GM12878 (cell line): ENCODE measurements around the gene SLC22A31. TPM values are rescaled to one million over a fixed set of nuclear protein-coding genes. Genes with fewer than 3 reads are reported as not detected.

Experiments
- ATAC-seq: fragments of 200-7000 bp; cut with Tn5 transposase; 3 replicates; pipeline ENCODE4 v1.9.1; 2020; ENCODE audit warnings: mild to moderate bottlenecking, moderate library complexity
- BruUV-seq: library from RNA; stranded (reverse); fragments of 400-500 nt; replicated peaks from 2 replicates; lab custom pipeline; 2021; lab: Mats Ljungman, UMichigan
- CTCF ChIA-PET: fragments of 300-600 bp; sonication (Branson Sonifier 250); formaldehyde crosslinking; extraction: SDS; loops from one replicate; lab custom pipeline; 2021; ENCODE audit warnings: inconsistent platforms; lab: Yijun Ruan, JAX
- POLR2A ChIA-PET: fragments of 350-600 bp; formaldehyde crosslinking; extraction: SDS; loops from one replicate; lab custom pipeline; 2021; ENCODE audit warnings: inconsistent platforms; lab: Charles Lee
- RAD21 ChIA-PET: fragments of 300-600 bp; sonication (Branson Sonifier 250); formaldehyde crosslinking; loops from one replicate; lab custom pipeline; 2023; ENCODE audit warnings: antibody characterized with exemption; ENCODE audit not compliant: unreplicated experiment; lab: Charles Lee
- SMC1A ChIA-PET: fragments of 300-600 bp; sonication (Branson Sonifier 250); formaldehyde crosslinking; loops from one replicate; lab custom pipeline; 2023; ENCODE audit not compliant: unreplicated experiment, uncharacterized antibody; lab: Charles Lee
- DNase-seq: peaks from one replicate; pipeline ENCODE4 v3.0.0-alpha.2; 2011; ENCODE audit warnings: low read depth, low spot score
- FAIRE-seq: peaks from 3 replicates; lab custom pipeline; 2011; peaks lifted over from hg19 to GRCh38; lab: Jason Lieb, UNC
- H2AFZ ChIP-seq: 2 replicates; pipeline ENCODE4 v1.6.0; 2011; ENCODE audit warnings: low read depth, low read length, control low read depth; ENCODE audit not compliant: control insufficient read depth
- H3K27ac ChIP-seq: 2 replicates; pipeline ENCODE4 v1.5.1; 2011; ENCODE audit warnings: control low read depth; ENCODE audit not compliant: control insufficient read depth, insufficient read depth
- H3K27me3 ChIP-seq, 2 experiments: replicated peaks in 1 of 2; 2 replicates each; pipeline versions ENCODE4 v1.6.0 to v1.6.1; 2011; ENCODE audit warnings: low read length in 1 of 2; ENCODE audit not compliant: control insufficient read depth in 2 of 2, insufficient read depth in 2 of 2
- H3K36me3 ChIP-seq, 2 experiments: 2 replicates each; pipeline ENCODE4 v1.5.1; 2011; ENCODE audit warnings: low read length in 1 of 2; ENCODE audit not compliant: control insufficient read depth in 2 of 2, insufficient read depth in 2 of 2
- H3K4me1 ChIP-seq: 2 replicates; pipeline ENCODE4 v1.6.1; 2011; ENCODE audit warnings: mild to moderate bottlenecking, low read length, moderate library complexity, mixed read lengths; ENCODE audit not compliant: control insufficient read depth, insufficient read depth
- H3K4me2 ChIP-seq: 2 replicates; pipeline ENCODE4 v1.6.0; 2011; ENCODE audit warnings: control low read depth; ENCODE audit not compliant: control insufficient read depth, insufficient read depth
- H3K4me3 ChIP-seq: fragments of 200-600 bp; sonication (generic); 2 replicates; pipeline ENCODE4 v1.5.1; 2016
- H3K79me2 ChIP-seq: 2 replicates; pipeline ENCODE4 v1.6.0; 2011; ENCODE audit warnings: low read length; ENCODE audit not compliant: control insufficient read depth, insufficient read depth
- H3K9ac ChIP-seq: 2 replicates; pipeline ENCODE4 v1.8.0; 2011; ENCODE audit warnings: low read length, control low read depth, mixed read lengths; ENCODE audit not compliant: control insufficient read depth, insufficient read depth
- H3K9me3 ChIP-seq: replicated peaks from 3 replicates; pipeline ENCODE4 v1.5.1; 2011; ENCODE audit warnings: mild to moderate bottlenecking, low read length; ENCODE audit not compliant: control insufficient read depth, insufficient read depth
- H4K20me1 ChIP-seq: 2 replicates; pipeline ENCODE4 v1.6.0; 2011; ENCODE audit not compliant: control insufficient read depth, insufficient read depth
- BMI1 ChIP-seq: fragments of 450-650 bp; IDR thresholded peaks from 2 replicates; pipeline ENCODE4 v1.6.1; 2016; ENCODE audit warnings: mild to moderate bottlenecking, moderate library complexity, borderline replicate concordance
- CBX5 ChIP-seq: sonication (generic); IDR thresholded peaks from 2 replicates; pipeline ENCODE4 v1.6.1; 2016; ENCODE audit warnings: low read depth, moderate library complexity, mild to moderate bottlenecking, inconsistent platforms
- E2F4 ChIP-seq: IDR thresholded peaks from 2 replicates; pipeline ENCODE4 v1.6.1; 2012; ENCODE audit warnings: low read depth, low read length, improper control_type of control experiment
- HDGF ChIP-seq: fragments of 450-650 bp; IDR thresholded peaks from 2 replicates; pipeline ENCODE4 v1.6.1; 2016; ENCODE audit warnings: antibody characterized with exemption
- NFYA ChIP-seq: IDR thresholded peaks from 2 replicates; pipeline ENCODE4 v1.6.1; 2011; ENCODE audit warnings: low read depth, mild to moderate bottlenecking, low read length, improper control_type of control experiment, borderline replicate concordance
- POLR2AphosphoS5 ChIP-seq: IDR thresholded peaks from 2 replicates; pipeline ENCODE4 v1.6.1; 2011; ENCODE audit warnings: mild to moderate bottlenecking, low read length, inconsistent platforms
- SIN3A ChIP-seq: IDR thresholded peaks from 2 replicates; pipeline ENCODE4 v1.6.1; 2012; ENCODE audit warnings: low read depth, low read length, improper control_type of control experiment
- SRF ChIP-seq, 2 experiments: IDR thresholded peaks; 2 replicates each; pipeline ENCODE4 v1.6.1; 2011; ENCODE audit warnings: low read depth in 2 of 2, low read length in 2 of 2, mild to moderate bottlenecking in 1 of 2, moderate library complexity in 1 of 2
- ZBED1 ChIP-seq: IDR thresholded peaks from 2 replicates; pipeline ENCODE4 v1.6.1; 2016; ENCODE audit warnings: borderline replicate concordance
- WGBS: methylation state at CpG from one replicate; pipeline ENCODE4 v1.1.6; 2016; ENCODE audit warnings: low lambda C conversion rate; ENCODE audit not compliant: insufficient replicate concordance, insufficient coverage; ENCODE audit errors: missing lambda C conversion rate; 5-methylcytosine and 5-hydroxymethylcytosine counted together
- in situ Hi-C: fragments of 300-500 bp; cut with MboI; formaldehyde crosslinking; loops from 9 replicates; pipeline ENCODE4 v1.14.3; 2018; ENCODE audit warnings: mixed read lengths
- intact Hi-C: fragments of 100-400 bp; cut with micrococcal nuclease; formaldehyde crosslinking; loops from one replicate; pipeline ENCODE4 v1.14.2; 2022; ENCODE audit not compliant: unreplicated experiment
- polyA plus RNA-seq, 11 experiments: library from polyadenylated mRNA; depleted of rRNA in 4 of 11; unstranded in 6 of 11; stranded (reverse) in 5 of 11; fragments of >200 nt; fragmentation: Nextera tagmentation in 4 of 11; fragmentation: Illumina TruSeq in 1 of 11; extraction: Ambion mirVana in 4 of 11; extraction: Trizol in 1 of 11; gene quantifications; 1 replicate in 1 of 11; 2 replicates in 10 of 11; pipeline versions ENCODE4 v1.2.1 to v1.2.3, GENCODE V29; 2011 to 2016; ENCODE audit warnings: inconsistent platforms in 2 of 11, missing spikeins in 2 of 11, low read depth in 1 of 11
- total RNA-seq, 4 experiments: library from RNA; depleted of rRNA in 3 of 4; stranded (reverse); fragments of >200 nt in 3 of 4; fragmentation: Illumina TruSeq in 1 of 4; extraction: Trizol in 1 of 4; gene quantifications; 2 replicates each; pipeline versions ENCODE4 v1.2.1 to v1.2.3, GENCODE V29; 2013 to 2021

Gene SLC22A31
- total and polyA plus RNA-seq, 10 of the 15 experiments (the other 5 are each of a cell fraction or from before 2014, with no cell fraction given), result 0.13 to 0.24 (median 0.23) TPM; not detected in 7

- BruUV-seq, result no TSS peak
- FAIRE-seq, result no peak
- TF ChIP-seq ZBED1 (no peak), HDGF (no peak), SIN3A (no peak), BMI1 (no peak), CBX5 (no peak), SRF (IDR thresholded peaks at IDR 0.05; ENCODE audit: low read depth in 2 of 2, low read length in 2 of 2) (no peak), E2F4 (no peak), POLR2AphosphoS5 (no peak), NFYA (no peak)
- 58% methylated on average over 12 of the region's 12 CpGs for WGBS
- RAD21 ChIA-PET, result no interaction called here
- H3K79me2 ChIP-seq, result peaks cover 7% of the 10 kb centered on the region
- no peaks in the 10 kb centered on the region for H3K36me3 ChIP-seq
- H3K9ac ChIP-seq, result no peak overlapping the region
- H3K4me3 ChIP-seq, result no peak overlapping the region
- H4K20me1 ChIP-seq, result no peaks in the 10 kb centered on the region
- CTCF ChIA-PET, result no interaction called here
- SMC1A ChIA-PET, result no interaction called here
- no peaks in the 10 kb centered on the region; the same call in 1 of the 2 replicates for H3K4me1 ChIP-seq
- no peak overlapping the region for H3K4me2 ChIP-seq
- no peak for ATAC-seq
- H2AFZ ChIP-seq, result no peak overlapping the region
- H3K9me3 ChIP-seq, result no peaks in the 10 kb centered on the region
- H3K27ac ChIP-seq, result no peak overlapping the region
- in situ Hi-C loops, result no loop called here
- no peaks in the 10 kb centered on the region for H3K27me3 ChIP-seq
- no peak for DNase-seq
- intact Hi-C loops, result loop anchor here (5.0 kb wide), 2 partner anchors 245 to 315 kb away; no protein-coding TSS in a partner anchor
- POLR2A ChIA-PET, result no interaction called here
Measured at GRCh38 chr16:89242795-89243200, 42.5 kb upstream of the SLC22A31 start.
